ENCODE results near the gene XRCC1. TPM values are rescaled to one million over a fixed set of nuclear protein-coding genes. Genes with fewer than 3 reads are reported as not detected.

The XRCC1 gene
- total RNA-seq, 1 experiment from 2014 or later = 23.4 TPM

GRCh38 chr19:43533546-43534304 lies 41.6 kb downstream of the XRCC1 start:
- intact Hi-C loops (cut with micrococcal nuclease) = loop anchor here (2.0 kb wide), 1 partner anchor 61 kb away; no protein-coding TSS in a partner anchor
- BruUV-seq (replicated peaks) = no TSS peak
- no peaks in the 10 kb centered on the region for H3F3A ChIP-seq (ENCODE audit: low read length, unreplicated experiment)
- peak overlapping the region; percentile 69 for H3K4me3 ChIP-seq (ENCODE audit: low read length)
- CTCF ChIA-PET = interaction anchor here (0.9 kb wide), 1 partner anchor 21 kb away, joined by 3 read pairs; no protein-coding TSS in a partner anchor
- POLR2A ChIA-PET (ENCODE audit: unreplicated experiment) = interaction anchor here (0.5 to 1.0 kb wide), 2 partner anchors 135 to 609 kb away, joined by 3 to 15 read pairs; no protein-coding TSS in a partner anchor
- ATAC-seq (peak; percentile 86), DNase-seq (peak; percentile 97)
- TF ChIP-seq EZH2 (IDR thresholded peaks at IDR 0.05; ENCODE audit: low read length, unreplicated experiment) (no peak), CTCF (conservative IDR thresholded peaks at IDR 0.05; ENCODE audit: low read depth, low read length) (no peak), EZH2phosphoT487 (IDR thresholded peaks at IDR 0.05; ENCODE audit: borderline replicate concordance, low read length) (no peak)
- peaks cover 13% of the 10 kb centered on the region for H3K4me1 ChIP-seq (ENCODE audit: insufficient read depth, low read length)
- no peaks in the 10 kb centered on the region for H3K36me3 ChIP-seq (ENCODE audit: low read depth, low read length)
- peak overlapping the region; percentile 90 for H2AFZ ChIP-seq (ENCODE audit: low read length)
- no peaks in the 10 kb centered on the region for H3K27me3 ChIP-seq (ENCODE audit: low read length)
- peak overlapping the region; percentile 67 for H3K27ac ChIP-seq (ENCODE audit: low read length)
- H3K4me2 ChIP-seq (ENCODE audit: low read length) = peak overlapping the region; percentile 90
- H3K9ac ChIP-seq (ENCODE audit: low read length) = peak overlapping the region; percentile 58; the same call in 1 of the 2 replicates
- no peaks in the 10 kb centered on the region for H3K79me2 ChIP-seq (ENCODE audit: low read length)
- H3K9me2 ChIP-seq (replicated peaks; ENCODE audit: low read length) = no peaks in the 10 kb centered on the region
- no peaks in the 10 kb centered on the region for H4K20me1 ChIP-seq (ENCODE audit: low read length)
- H3K9me3 ChIP-seq (ENCODE audit: low read length) = no peaks in the 10 kb centered on the region

GRCh38 chr19:43532962-43533545 lies 42.3 kb downstream of the XRCC1 start, which contains the start of gene ZNF575:
ZNF575 (plus strand) TSS chr19:43533188; CDS start chr19:43534423, 1,235 bp downstream.
- ChIA-PET CTCF (interaction anchor here (0.6 to 0.9 kb wide), 2 partner anchors 22 to 62 kb away, joined by 3 read pairs; no protein-coding TSS in a partner anchor), POLR2A (ENCODE audit: unreplicated experiment) (interaction anchor here (0.5 to 1.0 kb wide), 2 partner anchors 135 to 609 kb away, joined by 3 to 15 read pairs; no protein-coding TSS in a partner anchor)
- no peaks in the 10 kb centered on the region for H3K36me3 ChIP-seq (ENCODE audit: low read depth, low read length)
- H3K4me3 ChIP-seq (ENCODE audit: low read length) = peak within 1 kb of the TSS; percentile 69
- no peak for TF ChIP-seq EZH2 (IDR thresholded peaks at IDR 0.05; ENCODE audit: low read length, unreplicated experiment)
- no peak for TF ChIP-seq CTCF (conservative IDR thresholded peaks at IDR 0.05; ENCODE audit: low read depth, low read length)
- TF ChIP-seq EZH2phosphoT487 (IDR thresholded peaks at IDR 0.05; ENCODE audit: borderline replicate concordance, low read length) = no peak
- DNase-seq = peak; percentile 88
- H3K9me3 ChIP-seq (ENCODE audit: low read length) = no peaks in the 10 kb centered on the region
- no peaks in the 10 kb centered on the region for H3K9me2 ChIP-seq (replicated peaks; ENCODE audit: low read length)
- no peaks in the 10 kb centered on the region for H3K79me2 ChIP-seq (ENCODE audit: low read length)
- ATAC-seq = peak; percentile 66
- peak within 1 kb of the TSS; percentile 58 for H3K9ac ChIP-seq (ENCODE audit: low read length)
- TSS peak; percentile 29 for BruUV-seq (replicated peaks)
- peaks cover 13% of the 10 kb centered on the region for H3K4me1 ChIP-seq (ENCODE audit: insufficient read depth, low read length)
- no peaks in the 10 kb centered on the region for H4K20me1 ChIP-seq (ENCODE audit: low read length)
- no peaks in the 10 kb centered on the region for H3K27me3 ChIP-seq (ENCODE audit: low read length)
- no peaks in the 10 kb centered on the region for H3F3A ChIP-seq (ENCODE audit: low read length, unreplicated experiment)
- peak within 1 kb of the TSS; percentile 90 for H2AFZ ChIP-seq (ENCODE audit: low read length)
- H3K27ac ChIP-seq (ENCODE audit: low read length) = peak within 1 kb of the TSS; percentile 67
- intact Hi-C loops (cut with micrococcal nuclease) = no loop called here
- H3K4me2 ChIP-seq (ENCODE audit: low read length) = peak within 1 kb of the TSS; percentile 90
